MCF 10A (cell line): Measurements from ENCODE around the gene ADH1C. TPM values are rescaled to one million over a fixed set of nuclear protein-coding genes. Genes with fewer than 3 reads are reported as not detected.

Source experiments
- BruUV-seq: library from RNA; stranded (reverse); fragments of 400-500 nt; replicated peaks from 2 replicates; lab custom pipeline; 2021; lab: Mats Ljungman, UMichigan
- CTCF ChIA-PET: fragments of 300-600 bp; sonication (Branson Sonifier 250); formaldehyde crosslinking; extraction: SDS; loops from one replicate; lab custom pipeline; 2021; ENCODE audit warnings: antibody characterized with exemption, inconsistent platforms; lab: Yijun Ruan, JAX
- POLR2A ChIA-PET: fragments of 300-600, 350-650 bp; sonication (Branson Sonifier 250); formaldehyde crosslinking; extraction: SDS; loops from one replicate; lab custom pipeline; 2020; ENCODE audit warnings: antibody characterized with exemption, inconsistent platforms; lab: Yijun Ruan, JAX
- DNase-seq: peaks from one replicate; pipeline ENCODE4 v3.0.0-alpha.2; 2018; ENCODE audit not compliant: unreplicated experiment
- H3K27ac Mint-ChIP-seq: one replicate; pipeline ENCODE4 v1.8.0; 2022; ENCODE audit warnings: mild to moderate bottlenecking, low read depth, mixed read lengths; ENCODE audit not compliant: unreplicated experiment
- H3K27me3 Mint-ChIP-seq: one replicate; pipeline ENCODE4 v1.8.0; 2022; ENCODE audit warnings: mixed read lengths; ENCODE audit not compliant: insufficient read depth, unreplicated experiment
- H3K36me3 Mint-ChIP-seq: one replicate; pipeline ENCODE4 v1.8.0; 2022; ENCODE audit warnings: mild to moderate bottlenecking, moderate library complexity, mixed read lengths; ENCODE audit not compliant: insufficient read depth, unreplicated experiment
- H3K4me1 Mint-ChIP-seq: one replicate; pipeline ENCODE4 v1.8.0; 2022; ENCODE audit warnings: mixed read lengths; ENCODE audit not compliant: insufficient read depth, unreplicated experiment
- H3K4me3 Mint-ChIP-seq: one replicate; pipeline ENCODE4 v1.8.0; 2022; ENCODE audit warnings: mild to moderate bottlenecking, moderate library complexity, mixed read lengths; ENCODE audit not compliant: unreplicated experiment
- H3K9me3 Mint-ChIP-seq: one replicate; pipeline ENCODE4 v1.8.0; 2022; ENCODE audit warnings: mixed read lengths; ENCODE audit not compliant: unreplicated experiment
- intact Hi-C: fragments of 100-400 bp; cut with micrococcal nuclease; formaldehyde crosslinking; loops from 2 replicates; pipeline ENCODE4 v1.14.1; 2022
- total RNA-seq: library from RNA; stranded (reverse); gene quantifications from 2 replicates; pipeline ENCODE4 v1.2.3, GENCODE V29; 2022
- TF ChIP-seq, protein P1 (sequence below): fragments of 200-600 bp; IDR thresholded peaks from one replicate; pipeline ENCODE4 v1.8.0; 2022; ENCODE audit warnings: antibody characterized with exemption, mild to moderate bottlenecking; ENCODE audit not compliant: unreplicated experiment

ADH1C gene
- total RNA-seq, 1 experiment from 2014 or later, result not detected

- H3K4me3 Mint-ChIP-seq, result no peak overlapping the region
- H3K27ac Mint-ChIP-seq, result peak overlapping the region; percentile 84
- intact Hi-C loops, result no loop called here
- H3K9me3 Mint-ChIP-seq, result peaks cover 9% of the 10 kb centered on the region
- CTCF ChIA-PET, result interaction anchor here (0.9 kb wide), 1 partner anchor 99 kb away, joined by 3 read pairs; no protein-coding TSS in a partner anchor
- BruUV-seq, result no TSS peak
- peaks cover 17% of the 10 kb centered on the region for H3K4me1 Mint-ChIP-seq
- H3K27me3 Mint-ChIP-seq, result no peaks in the 10 kb centered on the region
- POLR2A ChIA-PET, result interaction anchor here (0.7 to 3.0 kb wide), 4 partner anchors 12 to 103 kb away, joined by 4 to 30 read pairs (median 6); no protein-coding TSS in a partner anchor
- H3K36me3 Mint-ChIP-seq, result peaks cover 12% of the 10 kb centered on the region
- TF ChIP-seq, protein P1, sequence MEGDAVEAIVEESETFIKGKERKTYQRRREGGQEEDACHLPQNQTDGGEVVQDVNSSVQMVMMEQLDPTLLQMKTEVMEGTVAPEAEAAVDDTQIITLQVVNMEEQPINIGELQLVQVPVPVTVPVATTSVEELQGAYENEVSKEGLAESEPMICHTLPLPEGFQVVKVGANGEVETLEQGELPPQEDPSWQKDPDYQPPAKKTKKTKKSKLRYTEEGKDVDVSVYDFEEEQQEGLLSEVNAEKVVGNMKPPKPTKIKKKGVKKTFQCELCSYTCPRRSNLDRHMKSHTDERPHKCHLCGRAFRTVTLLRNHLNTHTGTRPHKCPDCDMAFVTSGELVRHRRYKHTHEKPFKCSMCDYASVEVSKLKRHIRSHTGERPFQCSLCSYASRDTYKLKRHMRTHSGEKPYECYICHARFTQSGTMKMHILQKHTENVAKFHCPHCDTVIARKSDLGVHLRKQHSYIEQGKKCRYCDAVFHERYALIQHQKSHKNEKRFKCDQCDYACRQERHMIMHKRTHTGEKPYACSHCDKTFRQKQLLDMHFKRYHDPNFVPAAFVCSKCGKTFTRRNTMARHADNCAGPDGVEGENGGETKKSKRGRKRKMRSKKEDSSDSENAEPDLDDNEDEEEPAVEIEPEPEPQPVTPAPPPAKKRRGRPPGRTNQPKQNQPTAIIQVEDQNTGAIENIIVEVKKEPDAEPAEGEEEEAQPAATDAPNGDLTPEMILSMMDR, result no peak
- DNase-seq, result peak; percentile 94
Measured at GRCh38 chr4:99300934-99301333, 51.6 kb downstream of the ADH1C start.

GRCh38 chr4:99293357-99293756 lies 59.2 kb downstream of the ADH1C start:
- intact Hi-C loops, result no loop called here
- peaks cover 15% of the 10 kb centered on the region for H3K9me3 Mint-ChIP-seq
- peak overlapping the region; percentile 42 for H3K27ac Mint-ChIP-seq
- CTCF ChIA-PET, result interaction anchor here (0.7 kb wide), 1 partner anchor 15 kb away, joined by 3 read pairs; no protein-coding TSS in a partner anchor
- TF ChIP-seq, protein P1, result no peak
- POLR2A ChIA-PET, result no interaction called here
- no peak for DNase-seq
- no peaks in the 10 kb centered on the region for H3K4me1 Mint-ChIP-seq
- no peaks in the 10 kb centered on the region for H3K36me3 Mint-ChIP-seq
- no peaks in the 10 kb centered on the region for H3K27me3 Mint-ChIP-seq
- BruUV-seq, result no TSS peak
- no peak overlapping the region for H3K4me3 Mint-ChIP-seq

- H3K4me1 Mint-ChIP-seq, result no peaks in the 10 kb centered on the region
- H3K4me3 Mint-ChIP-seq, result no peak within 1 kb of the TSS
- no peaks in the 10 kb centered on the region for H3K27me3 Mint-ChIP-seq
- H3K36me3 Mint-ChIP-seq, result no peaks in the 10 kb centered on the region
- peaks cover 10% of the 10 kb centered on the region for H3K9me3 Mint-ChIP-seq
- ChIA-PET POLR2A (no interaction called here), CTCF (interaction anchor here (0.7 to 1.2 kb wide), 2 partner anchors 28 to 37 kb away, joined by 3 read pairs; no protein-coding TSS in a partner anchor)
- TF ChIP-seq, protein P1, result no peak
- BruUV-seq, result no TSS peak
- H3K27ac Mint-ChIP-seq, result peak within 1 kb of the TSS; percentile 71
- no peak for DNase-seq
- intact Hi-C loops, result no loop called here
Measured at GRCh38 chr4:99290848-99291786, 61.4 kb downstream of the ADH1C start, which contains the start of gene ADH1A. Gene ADH1A, minus strand, starts transcription at chr4:99290985. Its CDS starts 71 bp downstream, at chr4:99290914.

Other genes with a start within 250 kb of the ADH1C start
- not detected in 2 replicates for gene ADH4, start 208.4 kb downstream of the ADH1C start, total RNA-seq
- not detected in 2 replicates for gene ADH6, start 133.5 kb downstream of the ADH1C start, total RNA-seq
- gene ADH1A, start 61.8 kb downstream of the ADH1C start, total RNA-seq, result 0.21 TPM in 1 of 2 replicates, not detected in the other
- gene ADH1B, start 31.3 kb downstream of the ADH1C start, total RNA-seq, result 24.2 and 32.0 TPM in 2 replicates
- not detected in 2 replicates for gene ADH7, start 82.6 kb upstream of the ADH1C start, total RNA-seq
- gene C4orf17, start 158.3 kb upstream of the ADH1C start, total RNA-seq, result not detected in 2 replicates
- gene TRMT10A, start 211.3 kb upstream of the ADH1C start, total RNA-seq, result 17.7 and 19.1 TPM in 2 replicates
- 0.27 and 0.51 TPM in 2 replicates for gene MTTP, start 222.1 kb upstream of the ADH1C start, total RNA-seq